Mesenchymal stem cell (in vitro differentiated cells and primary cell): ENCODE results near the gene MATN1.

Source experiments
- DNase-seq: peaks from one replicate; pipeline ENCODE4 v3.0.0-alpha.2; 2013
- H2AFZ ChIP-seq: one replicate; pipeline ENCODE4 v1.6.1; 2013; ENCODE audit warnings: low read depth, mild to moderate bottlenecking, control low read depth, inconsistent platforms, low read length, moderate library complexity
- H2AK5ac ChIP-seq: 2 replicates; pipeline ENCODE4 v1.6.1; 2013; ENCODE audit warnings: low read length, moderate library complexity, mild to moderate bottlenecking, inconsistent platforms; ENCODE audit not compliant: severe bottlenecking
- H2BK120ac ChIP-seq: one replicate; pipeline ENCODE4 v1.6.1; 2013; ENCODE audit warnings: low read depth, mild to moderate bottlenecking, inconsistent platforms, low read length, moderate library complexity
- H2BK12ac ChIP-seq, 2 experiments: one replicate each; pipeline ENCODE4 v1.6.1; 2013; ENCODE audit warnings: inconsistent platforms in 2 of 2, low read length in 2 of 2, mild to moderate bottlenecking in 2 of 2, moderate library complexity in 2 of 2, control low read depth in 1 of 2
- H2BK15ac ChIP-seq: one replicate; pipeline ENCODE4 v1.6.1; 2013; ENCODE audit warnings: mild to moderate bottlenecking, low read depth, inconsistent platforms; ENCODE audit not compliant: poor library complexity, severe bottlenecking
- H2BK5ac ChIP-seq: 2 replicates; pipeline ENCODE4 v1.6.1; 2013; ENCODE audit warnings: low read depth, mild to moderate bottlenecking, low read length, control low read depth, inconsistent platforms; ENCODE audit not compliant: poor library complexity, severe bottlenecking
- H3K14ac ChIP-seq, 2 experiments: one replicate each; pipeline ENCODE4 v1.6.1; 2013; ENCODE audit warnings: inconsistent platforms in 2 of 2, low read length in 2 of 2, control low read depth in 1 of 2, mild to moderate bottlenecking in 1 of 2, moderate library complexity in 1 of 2
- H3K18ac ChIP-seq, 2 experiments: one replicate each; pipeline ENCODE4 v1.6.1; 2013; ENCODE audit warnings: inconsistent platforms in 2 of 2, low read length in 2 of 2, control low read depth in 1 of 2, low read depth in 1 of 2, mild to moderate bottlenecking in 1 of 2
- H3K23ac ChIP-seq, 2 experiments: one replicate each; pipeline ENCODE4 v1.6.1; 2013; ENCODE audit warnings: inconsistent platforms in 2 of 2, low read length in 2 of 2, mild to moderate bottlenecking in 2 of 2, moderate library complexity in 2 of 2, control low read depth in 1 of 2
- H3K27ac ChIP-seq: 2 replicates; pipeline ENCODE4 v1.5.1; 2013; ENCODE audit warnings: mild to moderate bottlenecking, moderate library complexity, low read length, control low read depth, inconsistent platforms; ENCODE audit not compliant: poor library complexity, severe bottlenecking
- H3K27me3 ChIP-seq, 2 experiments: 2 replicates each; pipeline versions ENCODE4 v1.6.1 to v1.7.0; 2013; ENCODE audit warnings: low read length in 2 of 2, mild to moderate bottlenecking in 2 of 2, moderate library complexity in 2 of 2, control low read depth in 1 of 2, inconsistent platforms in 1 of 2; ENCODE audit not compliant: control insufficient read depth in 1 of 2, insufficient read depth in 1 of 2
- H3K36me3 ChIP-seq, 2 experiments: 2 replicates each; pipeline versions ENCODE4 v1.6.1 to v1.7.0; 2013; ENCODE audit warnings: low read length in 2 of 2, control low read depth in 1 of 2, inconsistent platforms in 1 of 2, low read depth in 1 of 2, mild to moderate bottlenecking in 1 of 2; ENCODE audit not compliant: insufficient read depth in 2 of 2, control insufficient read depth in 1 of 2
- H3K4ac ChIP-seq, 2 experiments: one replicate each; pipeline ENCODE4 v1.6.1; 2013; ENCODE audit warnings: inconsistent platforms in 2 of 2, low read length in 2 of 2, mild to moderate bottlenecking in 2 of 2, moderate library complexity in 2 of 2, control low read depth in 1 of 2, low read depth in 1 of 2
- H3K4me1 ChIP-seq: 2 replicates; pipeline ENCODE4 v1.6.1; 2013; ENCODE audit warnings: low read depth, low read length, control low read depth; ENCODE audit not compliant: control insufficient read depth, insufficient read depth
- H3K4me2 ChIP-seq: 2 replicates; pipeline ENCODE4 v1.6.1; 2013; ENCODE audit warnings: low read length, mild to moderate bottlenecking, inconsistent platforms; ENCODE audit not compliant: poor library complexity, severe bottlenecking
- H3K4me3 ChIP-seq, 2 experiments: 2 replicates each; pipeline versions ENCODE4 v1.5.1 to v1.7.0; 2013; ENCODE audit warnings: low read length in 2 of 2, mild to moderate bottlenecking in 2 of 2, control low read depth in 1 of 2, low read depth in 1 of 2; ENCODE audit not compliant: insufficient read depth in 1 of 2
- H3K79me1 ChIP-seq: replicated peaks from 2 replicates; pipeline ENCODE4 v1.6.1; 2013; ENCODE audit warnings: mild to moderate bottlenecking, control low read depth, low read length, inconsistent platforms; ENCODE audit not compliant: poor library complexity, severe bottlenecking
- H3K9ac ChIP-seq: 2 replicates; pipeline ENCODE4 v1.7.0; 2013; ENCODE audit warnings: mild to moderate bottlenecking, low read length, moderate library complexity
- H3K9me3 ChIP-seq: 2 replicates; pipeline ENCODE4 v1.7.0; 2013; ENCODE audit warnings: mild to moderate bottlenecking, low read length; ENCODE audit not compliant: control insufficient read depth
- H4K8ac ChIP-seq: one replicate; pipeline ENCODE4 v1.6.1; 2013; ENCODE audit warnings: inconsistent platforms, mild to moderate bottlenecking, low read length, moderate library complexity
- H4K91ac ChIP-seq: one replicate; pipeline ENCODE4 v1.6.1; 2013; ENCODE audit warnings: mild to moderate bottlenecking, low read length, inconsistent platforms
- WGBS: methylation state at CpG from one replicate; pipeline ENCODE4 v1.1.7; 2013; ENCODE audit warnings: mixed read lengths; 5-methylcytosine and 5-hydroxymethylcytosine counted together

MATN1 gene

GRCh38 chr1:30758785-30759380 lies 35.5 kb upstream of the MATN1 start:
- Histone ChIP-seq H3K4me2 (no peak overlapping the region), H2BK5ac (no peak overlapping the region), H2AK5ac (no peak overlapping the region), H3K23ac (no peak overlapping the region), H3K9me3 (no peaks in the 10 kb centered on the region), H3K9ac (no peak overlapping the region), H4K91ac (no peak overlapping the region), H3K4me3 (no peak overlapping the region), H3K14ac (no peak overlapping the region), H3K79me1 (no peaks in the 10 kb centered on the region), H3K36me3 (no peaks in the 10 kb centered on the region), H2BK12ac (no peak overlapping the region), H3K27ac (no peak overlapping the region), H2BK120ac (no peak overlapping the region), H3K4me1 (peaks cover 42% of the 10 kb centered on the region), H3K18ac (no peak overlapping the region), H3K4ac (no peak overlapping the region), H2AFZ (no peak overlapping the region), H2BK15ac (no peak overlapping the region), H3K27me3 (peaks cover 0 to 27% of the 10 kb centered on the region in 2 experiments), H4K8ac (no peak overlapping the region)
- DNase-seq: peak; percentile 37

GRCh38 chr1:30758121-30758688 lies 34.8 kb upstream of the MATN1 start:
- H3K4me2 ChIP-seq: no peak overlapping the region
- no peaks in the 10 kb centered on the region for H3K9me3 ChIP-seq
- H2BK120ac ChIP-seq: no peak overlapping the region
- H3K4me3 ChIP-seq: no peak overlapping the region
- no peak overlapping the region for H3K9ac ChIP-seq
- H3K27me3 ChIP-seq: peaks cover 0 to 31% of the 10 kb centered on the region in 2 experiments
- H3K4ac ChIP-seq: no peak overlapping the region
- H3K14ac ChIP-seq: no peak overlapping the region
- no peak overlapping the region for H2AK5ac ChIP-seq
- H3K4me1 ChIP-seq: peaks cover 35% of the 10 kb centered on the region
- H2AFZ ChIP-seq: no peak overlapping the region
- H4K91ac ChIP-seq: no peak overlapping the region
- 89% methylated on average over 7 of the region's 7 CpGs for WGBS
- peak overlapping the region; percentile 40 to 49 for H2BK12ac ChIP-seq
- peak overlapping the region in 1 of 2 experiments; percentile 0 for H3K18ac ChIP-seq
- no peak overlapping the region for H4K8ac ChIP-seq
- H3K23ac ChIP-seq: no peak overlapping the region
- no peaks in the 10 kb centered on the region for H3K79me1 ChIP-seq
- no peak overlapping the region for H3K27ac ChIP-seq
- H3K36me3 ChIP-seq: no peaks in the 10 kb centered on the region
- DNase-seq: no peak
- no peak overlapping the region for H2BK15ac ChIP-seq
- no peak overlapping the region for H2BK5ac ChIP-seq

GRCh38 chr1:30757352-30758120 lies 34.2 kb upstream of the MATN1 start, which contains the start of gene LAPTM5:
Gene LAPTM5, minus strand, starts transcription at chr1:30757774. Its CDS starts 29 bp downstream, at chr1:30757745.
- H3K9me3 ChIP-seq: no peaks in the 10 kb centered on the region
- H3K23ac ChIP-seq: no peak within 1 kb of the TSS
- DNase-seq: no peak
- H3K27me3 ChIP-seq: peaks cover 0 to 26% of the 10 kb centered on the region in 2 experiments
- H2BK12ac ChIP-seq: peak within 1 kb of the TSS; percentile 59 to 73
- peak within 1 kb of the TSS; percentile 59 for H2BK120ac ChIP-seq
- peak within 1 kb of the TSS in 1 of 2 experiments; percentile 19 for H3K14ac ChIP-seq
- peak within 1 kb of the TSS; percentile 88 for H2BK15ac ChIP-seq
- H3K27ac ChIP-seq: no peak within 1 kb of the TSS
- peak within 1 kb of the TSS; percentile 67 to 82 for H3K18ac ChIP-seq
- H3K4me1 ChIP-seq: peaks cover 34% of the 10 kb centered on the region
- peak within 1 kb of the TSS in 1 of 2 experiments; percentile 61 for H3K4me3 ChIP-seq
- H3K36me3 ChIP-seq: no peaks in the 10 kb centered on the region
- H2AK5ac ChIP-seq: peak within 1 kb of the TSS; percentile 16
- peak within 1 kb of the TSS in 1 of 2 experiments; percentile 21 for H3K4ac ChIP-seq
- 84% methylated on average over 19 of the region's 21 CpGs for WGBS
- peak within 1 kb of the TSS; percentile 62 for H3K9ac ChIP-seq
- peak within 1 kb of the TSS; percentile 57 for H4K91ac ChIP-seq
- no peak within 1 kb of the TSS for H2AFZ ChIP-seq
- no peak within 1 kb of the TSS for H3K4me2 ChIP-seq
- no peak within 1 kb of the TSS for H2BK5ac ChIP-seq
- no peaks in the 10 kb centered on the region for H3K79me1 ChIP-seq
- peak within 1 kb of the TSS; percentile 78 for H4K8ac ChIP-seq
